ENCODE data around the gene PARD6A.
A peak's percentile ranks its signal among the peaks of the same experiment; 100 is the strongest.
"Not testable (repeated sequence)": the region's sequence is repeated elsewhere in the genome, so short reads cannot be mapped to it uniquely, and the experiment has no call there.

The PARD6A gene

GRCh38 chr16:67667453-67667816, 6.7 kb downstream of the PARD6A start:
- DNase-seq (ENCODE audit: low spot score): no peak

GRCh38 chr16:67667817-67668494, 7.2 kb downstream of the PARD6A start:
- peak; percentile 88 for DNase-seq (ENCODE audit: low spot score)

DNA sequence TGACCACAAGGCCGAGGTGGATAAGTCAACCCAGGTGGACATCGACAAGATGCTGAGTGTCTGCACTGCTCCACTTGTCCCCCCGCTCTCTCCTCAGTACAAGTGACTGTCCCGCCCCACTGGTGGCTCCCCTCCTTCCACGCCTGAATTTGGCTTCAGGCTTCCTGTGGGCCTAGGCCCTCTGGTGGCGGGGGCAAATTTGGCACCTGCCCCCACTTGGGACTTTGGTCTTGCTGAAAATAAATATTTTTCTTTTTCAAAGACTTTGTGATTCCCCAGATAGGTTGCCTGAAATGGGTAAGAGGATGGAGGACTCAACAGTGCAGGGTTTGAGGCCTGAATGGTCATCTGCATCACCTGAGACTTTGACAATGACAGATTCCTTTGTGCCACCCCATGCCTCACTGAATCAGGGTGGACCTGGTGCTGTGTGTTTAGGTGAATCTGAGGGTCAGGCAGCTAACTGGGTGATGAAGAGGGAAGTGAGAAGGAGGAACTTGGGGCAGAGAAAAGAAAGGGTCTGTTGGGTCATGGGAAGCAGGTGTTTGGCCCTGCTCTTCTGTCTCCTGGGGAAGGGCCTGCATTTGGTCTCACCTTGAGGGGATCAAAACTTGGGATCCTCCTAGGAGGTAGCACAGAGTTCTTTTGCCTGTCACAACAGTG, 7.9 kb downstream of the PARD6A start:
- DNase-seq (ENCODE audit: low spot score): no peak

- no peak for DNase-seq (ENCODE audit: low spot score)
Measured at GRCh38 chr16:67669499-67670101, 8.8 kb downstream of the PARD6A start.

DNA sequence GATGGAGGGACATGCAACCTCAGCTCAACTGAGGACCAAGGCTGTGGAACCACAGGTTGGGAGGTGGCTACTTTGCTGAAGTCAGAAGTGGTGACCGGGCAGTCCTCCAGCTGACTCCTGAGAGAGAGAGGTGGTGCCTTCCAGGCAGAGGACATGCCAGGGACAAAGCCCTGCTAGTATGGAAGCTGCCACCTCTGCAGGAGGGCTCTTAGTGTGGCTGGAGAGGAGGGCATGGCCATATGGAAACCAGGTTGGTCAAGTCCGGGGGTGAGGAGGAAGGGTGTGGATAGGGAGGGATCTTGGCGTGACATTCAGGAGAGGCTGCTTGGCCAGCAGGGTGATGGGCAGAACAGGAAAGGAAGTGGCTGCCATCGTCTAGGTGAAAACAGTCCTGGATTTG, 11.5 kb downstream of the PARD6A start:
- DNase-seq (ENCODE audit: low spot score): no peak

GRCh38 chr16:67672739-67673662, 12.2 kb downstream of the PARD6A start:
- peak; percentile 84 for DNase-seq (ENCODE audit: low spot score)

DNA sequence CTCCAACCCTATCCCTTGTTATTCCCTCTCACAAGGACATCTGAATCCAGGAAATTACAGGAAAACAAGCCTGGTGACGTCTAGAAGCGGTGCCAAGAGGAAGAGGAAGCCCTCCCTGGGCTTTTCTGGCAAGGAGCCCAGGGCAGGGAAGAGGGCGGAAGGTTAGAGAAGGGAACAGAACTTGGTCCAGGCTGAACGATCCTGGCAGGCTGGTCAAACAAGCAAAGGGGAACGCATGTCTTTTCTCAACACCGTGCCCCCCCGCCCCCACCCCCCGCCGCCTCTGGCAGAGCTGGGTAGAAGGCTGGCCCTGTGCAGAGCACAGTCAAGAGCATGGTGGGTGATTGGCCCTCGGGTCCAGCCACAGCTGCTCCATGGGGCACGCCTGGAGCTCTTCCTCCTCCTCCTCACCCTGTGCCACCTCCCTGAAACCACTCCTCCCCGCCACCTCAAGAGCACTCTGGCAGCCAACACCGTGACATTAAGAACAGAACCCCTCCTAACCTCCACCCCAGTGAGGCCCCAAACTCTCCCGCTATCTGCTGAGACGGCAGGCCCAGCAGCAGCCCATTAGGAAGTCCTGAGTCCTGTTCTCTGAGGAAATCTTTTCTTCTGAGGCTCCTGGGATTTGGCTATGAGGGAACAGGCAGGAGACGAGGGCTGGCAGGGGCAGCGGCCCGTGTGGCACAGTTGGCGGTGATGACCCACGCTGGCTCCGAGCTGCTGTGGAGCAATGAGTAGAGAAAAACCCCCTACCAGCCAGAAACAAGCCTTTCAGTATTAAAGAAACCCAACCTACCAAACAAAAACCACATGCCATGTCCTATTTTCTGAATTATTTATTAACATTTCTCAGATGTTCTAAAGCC, 13.2 kb downstream of the PARD6A start:
- DNase-seq (ENCODE audit: low spot score): peak; percentile 68

DNA sequence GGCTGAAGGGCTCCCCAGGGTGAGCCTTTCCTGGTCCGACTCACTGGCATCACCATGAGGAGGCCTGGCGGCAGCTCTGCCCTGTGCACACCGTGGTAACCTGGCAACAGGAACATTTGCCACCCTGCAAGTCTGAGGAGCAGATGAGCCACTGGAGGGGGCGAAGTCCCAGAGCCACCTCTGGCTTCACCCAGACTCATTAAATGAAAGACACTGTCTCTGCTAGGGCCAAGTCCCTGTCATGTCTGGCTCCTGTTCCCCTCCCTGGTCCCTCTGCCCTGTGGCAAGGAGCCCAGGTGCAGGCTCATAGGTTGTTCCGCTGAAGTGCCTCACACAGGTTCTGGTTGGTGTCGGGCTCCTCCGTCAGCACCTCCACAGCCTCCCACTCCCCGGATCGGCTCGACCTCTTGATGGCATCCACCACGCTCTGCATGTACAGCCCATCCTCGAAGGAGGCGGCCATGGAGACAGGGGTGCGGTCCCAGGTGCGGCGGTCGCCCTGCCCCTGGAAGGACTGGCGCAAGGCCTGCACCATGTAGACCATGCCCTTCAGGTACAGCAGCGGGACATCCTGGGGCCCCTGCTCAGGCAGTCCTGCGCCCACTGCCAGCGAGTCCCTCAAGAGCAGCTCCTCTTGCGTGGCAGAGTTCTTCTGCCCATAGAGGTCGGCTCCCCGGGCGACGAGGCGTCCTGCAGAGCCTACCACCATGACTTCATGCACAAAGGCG, 14.3 kb downstream of the PARD6A start:
- DNase-seq (ENCODE audit: low spot score): no peak

- DNase-seq (ENCODE audit: low spot score): no peak
Measured at GRCh38 chr16:67675579-67675935, 14.8 kb downstream of the PARD6A start.

GRCh38 chr16:67675999-67676398, 15.2 kb downstream of the PARD6A start:
- DNase-seq (ENCODE audit: low spot score): no peak

GRCh38 chr16:67676516-67676915, 15.8 kb downstream of the PARD6A start:
- DNase-seq (ENCODE audit: low spot score): no peak

GRCh38 chr16:67676939-67677338, 16.2 kb downstream of the PARD6A start:
- DNase-seq (ENCODE audit: low spot score): no peak

DNA sequence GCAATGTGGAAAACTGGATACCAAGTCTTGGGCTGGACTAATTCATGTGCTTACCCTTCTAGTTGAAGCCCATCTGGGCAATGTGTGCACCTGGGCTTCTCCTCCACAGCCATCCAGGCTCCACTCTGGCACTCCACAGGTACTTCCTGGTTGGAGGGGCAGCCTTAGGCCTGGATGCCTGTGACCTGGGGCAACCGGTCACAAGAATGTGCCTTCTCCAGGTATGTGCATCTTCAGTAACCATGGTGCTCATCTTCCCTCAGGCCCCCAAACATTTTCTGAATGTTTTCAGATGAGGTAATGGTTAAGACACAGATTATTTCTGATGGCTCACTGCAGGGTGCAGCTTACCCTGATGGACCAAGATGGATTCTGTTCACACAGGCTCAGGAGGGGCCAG, 17.0 kb downstream of the PARD6A start:
- DNase-seq (ENCODE audit: low spot score): no peak

DNA sequence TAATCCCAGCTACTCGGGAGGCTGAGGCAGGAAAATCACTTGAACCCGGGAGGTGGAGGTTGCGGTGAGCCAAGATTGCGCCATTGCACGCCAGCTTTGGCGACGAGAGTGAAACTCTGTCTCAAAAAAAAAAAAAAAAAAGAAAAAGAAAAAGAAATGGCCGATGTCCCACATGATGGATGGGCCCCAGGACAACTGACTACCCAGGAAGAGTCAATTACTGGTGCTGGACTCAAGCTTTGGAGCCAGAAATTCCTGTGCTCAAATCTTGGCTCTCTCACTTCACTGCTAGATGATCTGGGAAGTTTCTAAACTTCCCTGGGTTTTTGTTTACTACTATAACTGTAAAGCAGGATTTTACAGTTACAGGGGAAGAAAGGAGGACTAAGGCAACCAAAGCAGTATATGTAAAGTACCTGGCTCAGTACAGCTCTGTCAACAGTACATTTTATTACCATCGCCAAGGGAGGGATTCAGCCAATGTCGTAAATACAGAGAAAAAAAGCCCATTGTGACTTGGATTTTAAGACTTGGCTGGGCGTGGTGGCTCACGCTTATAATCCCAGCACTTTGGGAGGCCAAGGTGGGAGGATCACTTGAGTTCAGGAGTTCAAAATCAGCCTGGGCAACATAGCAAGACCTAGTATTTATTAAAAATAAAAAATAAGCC, 17.7 kb downstream of the PARD6A start:
- DNase-seq (ENCODE audit: low spot score): no peak

DNA sequence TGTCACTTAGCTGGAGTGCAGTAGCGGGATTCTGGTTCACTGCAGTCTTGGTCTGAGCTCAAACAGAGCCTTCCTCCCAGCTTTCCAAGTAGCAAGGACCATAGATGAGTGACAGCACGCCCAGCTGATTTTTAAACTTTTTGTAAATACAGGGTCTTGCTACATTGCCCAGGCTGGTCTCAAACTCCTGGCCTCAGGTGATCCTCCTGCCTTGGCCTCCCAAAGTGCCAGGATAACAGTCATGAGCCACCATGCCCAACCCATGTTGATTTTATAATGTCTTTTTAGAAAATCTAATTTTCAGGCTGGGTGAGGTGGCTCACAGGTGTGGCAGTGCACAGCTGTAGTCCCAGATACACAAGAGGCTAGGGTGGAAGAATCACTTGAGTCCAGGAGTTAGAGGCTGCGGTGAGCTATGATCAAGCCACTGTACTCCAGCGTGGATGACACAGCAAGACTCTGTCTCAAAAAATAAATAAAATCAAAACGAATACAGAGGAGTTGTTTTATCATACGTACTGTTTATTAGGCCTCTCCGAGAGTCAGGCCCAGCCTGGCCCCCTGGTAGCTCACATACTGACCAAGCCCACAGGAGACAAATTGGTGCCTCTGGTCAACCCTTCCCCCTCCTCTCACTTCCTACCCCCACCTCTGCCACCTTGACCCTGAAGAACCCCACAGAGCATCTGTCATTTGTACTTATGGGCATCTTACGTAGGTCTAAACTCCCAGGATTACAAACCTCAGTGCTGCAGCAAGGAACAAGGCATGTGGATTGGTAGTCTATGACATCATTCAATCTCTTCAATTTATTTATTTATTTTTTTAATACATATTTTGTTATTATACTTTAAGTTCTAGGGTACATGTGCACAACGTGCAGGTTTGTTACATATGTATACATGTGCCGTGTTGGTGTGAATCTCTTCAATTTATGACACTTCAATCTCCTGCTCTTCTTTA, 19.5 kb downstream of the PARD6A start:
- no peak for DNase-seq (ENCODE audit: low spot score)

DNA sequence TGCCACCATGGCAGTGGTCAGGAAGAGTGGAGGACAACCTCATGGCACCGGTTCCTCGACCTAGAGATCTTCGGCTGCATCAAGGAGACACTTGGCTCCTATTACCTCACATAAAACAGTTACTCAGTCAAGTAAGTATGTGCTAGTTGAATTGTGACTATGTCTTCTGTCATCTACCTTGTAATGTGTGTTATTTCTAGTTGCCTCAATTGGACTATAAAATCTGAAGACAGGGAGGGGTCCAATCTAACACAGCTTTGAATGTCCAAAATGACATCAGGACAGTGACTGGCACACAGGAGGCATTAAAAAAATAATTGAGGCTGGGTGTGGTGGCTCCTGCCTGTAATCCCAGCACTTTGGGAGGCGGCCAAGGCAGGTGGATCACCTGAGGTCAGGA, 23.0 kb downstream of the PARD6A start:
- DNase-seq (ENCODE audit: low spot score): no peak

GRCh38 chr16:67685388-67686112, 24.8 kb downstream of the PARD6A start:
- DNase-seq (ENCODE audit: low spot score): no peak

GRCh38 chr16:67693517-67694285, 32.9 kb downstream of the PARD6A start:
- DNase-seq (ENCODE audit: low spot score): not testable (repeated sequence)

Measured in hematopoietic multipotent progenitor cell treated with erythropoietin and hydrocortisone succinate and interleukin-3 and kit ligand, for 17 days (in vitro differentiated cells).